ENCODE data around the gene CEACAM20. TPM values are rescaled to one million over a fixed set of nuclear protein-coding genes. Genes with fewer than 3 reads are reported as not detected.
"Not testable (repeated sequence)": the region's sequence is repeated elsewhere in the genome, so short reads cannot be mapped to it uniquely, and the experiment has no call there.

CEACAM20 gene
- total RNA-seq, 1 experiment from 2014 or later: not detected

DNA sequence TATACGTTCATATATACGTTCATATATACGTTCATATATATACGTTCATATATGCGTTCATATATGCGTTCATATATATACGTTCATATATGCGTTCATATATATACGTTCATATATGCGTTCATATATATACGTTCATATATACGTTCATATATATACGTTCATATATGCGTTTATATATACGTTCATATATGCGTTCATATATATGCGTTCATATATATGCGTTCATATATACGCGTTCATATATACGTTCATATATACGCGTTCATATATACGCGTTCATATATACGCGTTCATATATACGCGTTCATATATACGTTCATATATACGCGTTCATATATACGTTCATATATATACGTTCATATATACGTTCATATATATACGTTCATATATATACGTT, 21.5 kb upstream of the CEACAM20 start:
- DNase-seq (ENCODE audit: extremely low read depth, low read depth): not testable (repeated sequence)

GRCh38 chr19:44549507-44549906, 20.0 kb upstream of the CEACAM20 start:
- DNase-seq (ENCODE audit: extremely low read depth, low read depth): no peak

DNA sequence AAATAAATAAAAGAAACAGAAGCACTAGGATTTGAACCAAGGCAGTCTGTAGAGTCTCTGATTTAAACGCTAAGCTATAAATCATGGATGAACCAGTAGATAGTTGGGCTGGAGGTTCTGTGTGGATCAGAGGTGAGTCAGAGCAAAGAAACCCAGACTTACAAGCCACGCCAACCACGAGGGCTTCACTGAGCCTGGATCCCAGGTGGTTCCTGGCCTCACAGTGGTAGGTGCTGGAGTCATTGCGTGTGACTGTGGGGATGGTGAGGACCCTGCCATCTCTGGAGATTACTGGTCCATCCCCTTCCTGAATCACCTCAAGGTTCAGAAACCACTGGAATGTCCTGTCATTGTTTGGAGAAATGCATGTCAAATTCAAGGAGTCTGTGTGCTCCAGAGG, 19.3 kb upstream of the CEACAM20 start:
- DNase-seq (ENCODE audit: extremely low read depth, low read depth): no peak

GRCh38 chr19:44544031-44544430, 14.6 kb upstream of the CEACAM20 start:
- DNase-seq (ENCODE audit: extremely low read depth, low read depth): no peak

DNA sequence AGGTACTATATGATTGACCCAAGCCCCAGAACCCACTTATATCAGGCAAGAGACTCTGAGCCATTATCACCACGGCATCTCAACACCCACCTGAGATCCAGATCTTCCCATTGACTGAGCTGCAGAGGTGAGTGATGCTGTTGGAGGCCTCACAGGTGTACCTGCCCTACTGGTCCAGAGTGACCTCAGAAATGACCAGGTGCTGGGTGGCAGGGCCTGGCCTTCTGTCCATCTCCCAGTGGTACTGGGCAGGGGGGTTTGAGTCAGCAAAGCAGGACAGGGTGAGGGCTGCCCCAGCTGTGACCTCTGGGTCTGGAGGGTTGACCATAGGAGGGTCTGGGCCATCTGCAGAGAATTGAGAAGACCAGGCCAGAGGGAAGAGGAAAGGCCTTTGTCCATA, 13.2 kb upstream of the CEACAM20 start:
- DNase-seq (ENCODE audit: extremely low read depth, low read depth): no peak

- no peak for DNase-seq (ENCODE audit: extremely low read depth, low read depth)
Observed at GRCh38 chr19:44540736-44541135, 11.3 kb upstream of the CEACAM20 start.

DNA sequence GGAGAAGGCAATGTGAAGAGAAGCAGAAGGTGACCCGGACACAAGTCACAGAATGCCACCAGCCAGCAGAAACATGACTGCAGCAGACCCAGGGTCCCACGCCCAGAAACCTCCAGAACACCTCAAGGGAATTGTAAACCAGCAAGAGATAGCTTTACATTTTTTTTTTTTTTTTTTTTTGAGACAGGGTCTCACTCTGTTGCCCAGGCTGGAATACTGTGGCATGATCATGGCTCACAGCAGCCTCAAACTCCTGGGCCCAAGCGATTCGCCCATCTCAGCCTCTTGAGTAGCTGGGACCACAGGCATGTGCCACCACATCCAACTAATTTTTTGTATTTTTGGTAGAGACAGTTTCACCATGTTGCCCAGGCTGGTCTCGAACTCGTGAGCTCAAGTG, 10.5 kb upstream of the CEACAM20 start:
- DNase-seq (ENCODE audit: extremely low read depth, low read depth): no peak

GRCh38 chr19:44539236-44539826, 9.9 kb upstream of the CEACAM20 start:
- DNase-seq (ENCODE audit: extremely low read depth, low read depth): no peak

GRCh38 chr19:44535361-44535760, 5.9 kb upstream of the CEACAM20 start:
- not testable (repeated sequence) for DNase-seq (ENCODE audit: extremely low read depth, low read depth)

- DNase-seq (ENCODE audit: extremely low read depth, low read depth): no peak
Observed at GRCh38 chr19:44532819-44533218, 3.3 kb upstream of the CEACAM20 start.

DNA sequence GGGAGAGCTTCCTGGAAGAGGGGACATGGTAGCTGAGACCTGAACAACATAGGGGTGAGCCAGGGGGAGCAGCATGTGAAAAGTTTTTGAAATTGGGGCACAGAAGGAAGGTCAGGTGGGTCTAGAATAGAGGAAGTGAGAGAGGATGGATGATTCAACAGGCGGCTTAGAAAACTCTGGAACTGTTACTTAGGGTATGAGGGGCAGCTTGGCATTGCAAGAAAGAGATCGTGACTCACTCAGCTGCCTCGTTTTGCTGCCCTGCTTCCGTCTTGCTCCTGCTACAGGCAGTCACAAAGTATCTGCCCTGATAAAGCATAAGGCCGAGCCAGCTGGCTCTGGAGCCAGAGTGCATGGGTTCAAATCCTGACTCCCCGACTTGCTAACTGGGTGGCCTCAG, 1.3 kb upstream of the CEACAM20 start:
- DNase-seq (ENCODE audit: extremely low read depth, low read depth): no peak

- DNase-seq (ENCODE audit: extremely low read depth, low read depth): no peak
Observed at GRCh38 chr19:44527554-44527953, 1.9 kb downstream of the CEACAM20 start.

DNA sequence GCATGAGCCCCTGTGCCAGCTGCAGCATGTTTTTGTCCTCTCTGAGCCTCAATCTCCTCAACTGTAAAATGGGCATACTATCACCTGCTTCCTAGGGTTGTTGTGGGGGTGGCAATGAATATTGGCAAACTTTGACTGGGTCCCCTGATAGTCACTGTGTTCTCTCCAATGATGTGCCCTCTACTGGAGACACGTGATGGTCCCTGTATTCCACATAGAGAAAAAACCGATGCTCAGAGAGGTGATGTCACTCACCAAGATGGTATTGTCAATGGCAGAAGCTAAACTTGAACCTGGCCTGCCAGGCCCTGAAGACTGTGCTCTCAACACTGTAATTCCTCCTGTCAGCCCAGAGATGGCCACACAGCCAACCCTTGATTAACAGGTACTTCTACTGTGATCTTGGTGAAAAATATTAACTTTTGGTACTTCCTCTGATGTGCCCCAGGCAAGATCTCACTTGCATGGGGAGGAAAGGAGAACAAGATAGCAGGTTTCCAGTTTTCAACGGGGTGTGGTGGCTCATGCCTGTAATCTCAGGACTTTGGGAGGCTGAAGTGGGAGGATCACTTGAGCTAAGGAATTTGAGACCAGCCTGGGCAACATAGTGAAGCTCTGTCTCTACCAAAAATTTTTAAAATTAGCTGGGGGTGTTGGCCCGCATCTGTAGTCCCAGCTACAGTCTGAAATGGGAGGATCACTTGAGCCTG, 3.6 kb downstream of the CEACAM20 start:
- no peak for DNase-seq (ENCODE audit: extremely low read depth, low read depth)

- no peak for DNase-seq (ENCODE audit: extremely low read depth, low read depth)
Observed at GRCh38 chr19:44521370-44521769, 8.1 kb downstream of the CEACAM20 start.

DNA sequence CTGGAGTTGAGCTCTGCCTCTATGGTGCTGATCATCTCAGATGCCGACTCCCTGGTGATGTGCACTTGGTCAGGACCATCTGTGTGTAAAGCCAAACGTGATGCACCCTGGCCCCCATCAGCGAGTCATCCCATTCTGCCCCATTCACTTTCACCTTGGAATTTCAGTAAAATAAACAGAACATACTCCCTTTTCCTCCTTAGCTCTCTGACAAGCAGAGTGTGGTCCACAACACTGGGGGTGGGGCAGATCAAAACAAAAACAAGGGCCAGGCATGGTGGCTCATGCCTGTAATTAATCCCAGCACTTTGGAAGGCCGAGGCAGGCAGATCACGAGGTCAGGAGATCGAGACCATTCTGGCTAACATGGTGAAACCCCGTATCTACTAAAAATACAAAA, 12.3 kb downstream of the CEACAM20 start:
- no peak for DNase-seq (ENCODE audit: extremely low read depth, low read depth)

- no peak for DNase-seq (ENCODE audit: extremely low read depth, low read depth)
Observed at GRCh38 chr19:44515907-44516306, 13.6 kb downstream of the CEACAM20 start.

DNA sequence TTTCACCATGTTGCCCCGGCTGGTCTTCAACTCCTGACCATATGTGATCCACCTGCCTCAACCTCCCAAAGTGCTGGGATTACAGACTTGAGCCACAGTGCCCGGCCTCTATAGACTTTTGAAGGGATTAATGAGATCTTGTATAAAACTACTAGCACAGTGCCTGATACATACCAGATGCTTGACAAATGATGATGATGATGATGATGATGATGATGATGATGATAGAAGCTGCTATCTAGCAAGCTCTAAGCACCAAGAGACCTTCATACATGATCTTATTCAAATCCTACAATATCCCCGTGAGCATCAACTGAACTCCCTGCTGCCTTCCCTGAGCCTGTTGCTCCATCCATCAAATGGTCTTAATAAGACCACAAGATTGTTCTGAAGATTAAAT, 14.4 kb downstream of the CEACAM20 start:
- DNase-seq (ENCODE audit: extremely low read depth, low read depth): no peak

- DNase-seq (ENCODE audit: extremely low read depth, low read depth): peak; percentile 13
Observed at GRCh38 chr19:44512326-44513298, 16.9 kb downstream of the CEACAM20 start.

- DNase-seq (ENCODE audit: extremely low read depth, low read depth): no peak
Observed at GRCh38 chr19:44509478-44509877, 20.0 kb downstream of the CEACAM20 start.

DNA sequence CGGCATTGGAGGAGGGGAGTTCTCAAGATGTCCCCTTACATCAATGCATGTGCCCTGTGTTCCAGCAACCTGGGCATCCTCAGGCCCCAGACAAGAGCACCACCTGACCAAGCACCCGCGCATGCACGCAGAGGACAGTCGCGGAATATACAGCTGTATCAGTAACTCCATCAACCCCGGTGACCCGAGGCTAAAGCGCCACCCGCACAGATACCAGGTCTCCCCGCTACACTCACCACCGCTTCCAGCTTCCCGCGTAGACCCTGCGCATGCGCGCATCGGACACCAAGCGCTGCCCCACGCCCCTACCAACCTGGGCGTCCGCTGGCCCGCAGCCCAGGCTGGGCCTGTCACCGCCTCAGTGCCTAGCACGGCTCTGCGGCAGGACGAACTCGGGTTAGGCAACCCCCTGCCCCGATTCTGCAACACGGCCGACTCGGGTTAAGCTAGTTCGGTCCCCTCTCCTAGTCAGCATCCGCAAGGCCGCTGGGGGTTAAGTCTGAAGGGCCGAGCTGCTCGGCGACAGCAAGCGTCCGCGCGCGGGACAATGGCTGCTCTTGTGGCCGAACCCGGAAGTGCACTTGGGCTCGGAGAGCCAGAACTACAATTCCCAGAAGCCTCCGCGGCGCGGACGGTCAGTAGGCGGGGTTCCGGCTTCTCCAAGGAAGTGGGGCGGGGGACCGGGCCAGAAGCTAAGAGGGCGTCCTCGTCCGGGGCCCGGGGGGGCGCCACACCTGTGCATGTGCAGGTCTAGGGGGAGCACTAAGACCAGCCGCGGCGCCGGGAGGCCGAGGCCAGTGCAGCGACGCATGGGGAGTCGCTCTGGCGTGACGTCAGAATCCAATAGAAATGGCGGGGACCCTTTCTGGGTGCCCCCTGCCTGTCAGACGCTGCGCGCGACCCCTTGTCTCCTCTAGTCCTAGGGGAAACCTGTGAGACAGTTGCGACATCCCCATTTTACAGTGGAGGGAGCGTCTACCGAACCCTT, 29.2 kb downstream of the CEACAM20 start, which contains the start of gene ZNF180:
TSS of gene ZNF180 (minus strand) at position 561 of the 988 bp plus-strand sequence. CDS start 3,188 bp downstream, outside the sequence.
- peak; percentile 85 for DNase-seq (ENCODE audit: extremely low read depth, low read depth)
